SU-DHL-6 (cell line): ENCODE data around the gene B9D2.

Source experiments
- H2AFZ ChIP-seq: fragments of 200-600 bp; sonication (generic); 2 replicates; pipeline ENCODE4 v1.6.1; 2014; ENCODE audit warnings: low read depth, mild to moderate bottlenecking, moderate library complexity, mixed read lengths, antibody characterized with exemption, low read length; ENCODE audit not compliant: severe bottlenecking
- H3F3A ChIP-seq: fragments of 200-600 bp; shearing (Covaris generic); 2 replicates; pipeline ENCODE4 v1.6.0; 2016; ENCODE audit warnings: antibody characterized with exemption, mild to moderate bottlenecking; ENCODE audit not compliant: insufficient read depth
- H3K27ac ChIP-seq: fragments of 200-600 bp; sonication (generic); 2 replicates; pipeline ENCODE4 v1.5.1; 2016; ENCODE audit warnings: low read depth, mild to moderate bottlenecking, low read length, moderate library complexity, mixed read lengths
- H3K27me3 ChIP-seq: fragments of 200-600 bp; sonication (generic), shearing (Covaris generic); 2 replicates; pipeline ENCODE4 v1.6.0; 2014; ENCODE audit warnings: mild to moderate bottlenecking, low read length
- H3K36me3 ChIP-seq: fragments of 200-600 bp; sonication (generic); 2 replicates; pipeline ENCODE4 v1.6.1; 2014; ENCODE audit warnings: mild to moderate bottlenecking, low read length, mixed read lengths
- H3K4me2 ChIP-seq: fragments of 300-600, 200-600 bp; shearing (Covaris generic), sonication (generic); 2 replicates; pipeline ENCODE4 v1.6.0; 2014; ENCODE audit warnings: low read length, low read depth, mild to moderate bottlenecking; ENCODE audit not compliant: poor library complexity, severe bottlenecking
- H3K4me3 ChIP-seq: fragments of 200-600 bp; sonication (generic); 2 replicates; pipeline ENCODE4 v1.5.1; 2014; ENCODE audit warnings: antibody characterized with exemption, low read length, mild to moderate bottlenecking, mixed read lengths; ENCODE audit not compliant: insufficient read depth, poor library complexity, severe bottlenecking
- H3K79me2 ChIP-seq: fragments of 200-600 bp; sonication (generic); 2 replicates; pipeline ENCODE4 v1.6.1; 2014; ENCODE audit warnings: mild to moderate bottlenecking, low read length, moderate library complexity; ENCODE audit not compliant: insufficient read depth
- H3K9ac ChIP-seq: fragments of 200-600 bp; sonication (generic); 2 replicates; pipeline ENCODE4 v1.7.0; 2014; ENCODE audit warnings: mild to moderate bottlenecking, low read length
- H3K9me2 ChIP-seq: fragments of 200-600 bp; sonication (generic); replicated peaks from 2 replicates; pipeline ENCODE4 v1.6.1; 2014; ENCODE audit warnings: low read length; ENCODE audit not compliant: insufficient read depth
- H3K9me3 ChIP-seq: fragments of 200-600 bp; sonication (generic); 2 replicates; pipeline ENCODE4 v1.6.1; 2014; ENCODE audit warnings: low read length, mixed read lengths; ENCODE audit not compliant: insufficient read depth
- H4K20me1 ChIP-seq: fragments of 200-600 bp; sonication (generic); 2 replicates; pipeline ENCODE4 v1.6.1; 2014; ENCODE audit warnings: low read depth, mild to moderate bottlenecking, antibody characterized with exemption, low read length, moderate library complexity, mixed read lengths
- CTCF ChIP-seq: fragments of 200-600 bp; sonication (generic); IDR thresholded peaks from one replicate; pipeline ENCODE4 v1.5.1; 2017; ENCODE audit warnings: antibody characterized with exemption, mild to moderate bottlenecking, low read length, moderate library complexity; ENCODE audit not compliant: insufficient read depth, poor library complexity, severe bottlenecking
- EZH2phosphoT487 ChIP-seq: fragments of 200-600 bp; sonication (generic), shearing (Covaris generic); conservative IDR thresholded peaks from 2 replicates; pipeline ENCODE4 v1.6.1; 2018; ENCODE audit warnings: mild to moderate bottlenecking, antibody characterized with exemption, low read length, moderate library complexity, mixed read lengths

The B9D2 gene

GRCh38 chr19:41307954-41308449 is 55.9 kb downstream of the B9D2 start:
- Histone ChIP-seq H3K79me2 (peaks cover 14% of the 10 kb centered on the region), H3F3A (peaks cover 35% of the 10 kb centered on the region), H3K9me2 (no peaks in the 10 kb centered on the region), H4K20me1 (no peaks in the 10 kb centered on the region), H3K9me3 (no peaks in the 10 kb centered on the region), H2AFZ (no peak overlapping the region), H3K4me3 (no peak overlapping the region), H3K36me3 (peaks cover 19% of the 10 kb centered on the region), H3K9ac (0 out of 2 replicates have a peak overlapping the region, but pooled peaks have one; percentile 1), H3K4me2 (peak overlapping the region; percentile 89), H3K27me3 (no peaks in the 10 kb centered on the region), H3K27ac (peak overlapping the region; percentile 75)
- TF ChIP-seq EZH2phosphoT487 = no peak
- no peak for TF ChIP-seq CTCF

GRCh38 chr19:41307090-41307875 is 56.7 kb downstream of the B9D2 start:
- H4K20me1 ChIP-seq = no peaks in the 10 kb centered on the region
- H2AFZ ChIP-seq = no peak overlapping the region
- no peaks in the 10 kb centered on the region for H3K9me2 ChIP-seq
- peaks cover 14% of the 10 kb centered on the region for H3K79me2 ChIP-seq
- H3K36me3 ChIP-seq = peaks cover 21% of the 10 kb centered on the region
- TF ChIP-seq CTCF = no peak
- H3K4me2 ChIP-seq = no peak overlapping the region
- H3K9me3 ChIP-seq = no peaks in the 10 kb centered on the region
- no peaks in the 10 kb centered on the region for H3K27me3 ChIP-seq
- H3F3A ChIP-seq = peaks cover 35% of the 10 kb centered on the region
- H3K4me3 ChIP-seq = no peak overlapping the region
- H3K9ac ChIP-seq = 0 out of 2 replicates have a peak overlapping the region, but pooled peaks have one; percentile 1
- H3K27ac ChIP-seq = peak overlapping the region; percentile 75

- H3K36me3 ChIP-seq = peaks cover 27% of the 10 kb centered on the region
- H3K79me2 ChIP-seq = peaks cover 8% of the 10 kb centered on the region
- TF ChIP-seq CTCF (no peak), EZH2phosphoT487 (no peak)
- H4K20me1 ChIP-seq = no peaks in the 10 kb centered on the region
- no peak overlapping the region for H2AFZ ChIP-seq
- H3K27ac ChIP-seq = no peak overlapping the region
- H3F3A ChIP-seq = peaks cover 35% of the 10 kb centered on the region
- no peaks in the 10 kb centered on the region for H3K27me3 ChIP-seq
- no peak overlapping the region for H3K9ac ChIP-seq
- no peaks in the 10 kb centered on the region for H3K9me3 ChIP-seq
- no peaks in the 10 kb centered on the region for H3K9me2 ChIP-seq
- H3K4me3 ChIP-seq = no peak overlapping the region
- H3K4me2 ChIP-seq = no peak overlapping the region
Observed at GRCh38 chr19:41305927-41306793, 57.8 kb downstream of the B9D2 start.
